HG03354 (cell line): ENCODE data around the gene PAQR7.
A peak's percentile ranks its signal among the peaks of the same experiment; 100 is the strongest.

ENCODE experiments used
- ATAC-seq: cut with Tn5 transposase; IDR thresholded peaks from one replicate; pipeline ENCODE4 v1.9.1; 2021; ENCODE audit warnings: mild to moderate bottlenecking; ENCODE audit not compliant: unreplicated experiment, poor library complexity, severe bottlenecking

PAQR7 gene

DNA sequence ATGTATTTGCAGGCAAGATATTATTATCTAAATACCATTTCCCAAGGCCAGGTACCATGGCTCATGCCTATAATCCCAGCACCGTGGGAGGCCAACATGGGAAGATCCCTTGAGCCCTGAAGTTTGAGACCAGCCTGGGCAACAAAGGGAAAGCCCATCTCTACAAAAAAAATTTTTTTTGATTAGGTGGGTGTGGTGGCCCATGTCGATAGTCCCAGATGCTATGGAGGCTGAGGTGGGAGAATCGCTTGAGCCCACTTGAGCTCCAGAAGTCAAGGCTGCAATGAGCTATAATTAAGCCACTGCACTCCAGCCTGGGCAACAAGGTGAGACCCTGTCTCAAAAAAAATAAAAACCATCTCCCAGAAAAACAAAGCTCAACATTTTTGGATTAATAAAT lies 28.5 kb upstream of the PAQR7 start:
- ATAC-seq: no peak

GRCh38 chr1:25902462-25902861 lies 27.0 kb upstream of the PAQR7 start:
- ATAC-seq: no peak

DNA sequence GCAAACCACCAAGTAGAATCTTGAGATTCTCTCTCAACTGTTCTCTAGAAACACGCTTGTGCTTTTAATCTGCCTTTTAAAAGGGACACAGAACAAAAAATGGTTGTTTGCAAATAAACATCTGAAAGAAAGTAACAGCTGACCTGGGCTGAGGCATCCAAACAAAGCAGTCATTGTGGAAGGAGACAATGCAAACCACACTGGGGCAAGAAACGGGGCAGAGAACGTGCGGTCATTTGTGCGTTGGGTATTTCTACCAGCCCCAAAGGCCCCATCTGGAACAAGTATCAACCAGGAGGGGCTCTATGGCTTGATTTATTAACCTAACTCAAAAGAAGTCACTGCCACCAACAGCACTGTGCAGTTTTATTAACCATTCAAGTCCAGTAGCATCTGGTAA lies 24.7 kb upstream of the PAQR7 start:
- ATAC-seq: no peak

- no peak for ATAC-seq
Observed at GRCh38 chr1:25899792-25900191, 24.3 kb upstream of the PAQR7 start.

GRCh38 chr1:25898223-25899015 lies 22.9 kb upstream of the PAQR7 start:
- no peak for ATAC-seq

GRCh38 chr1:25897754-25898153 lies 22.2 kb upstream of the PAQR7 start:
- ATAC-seq: no peak

DNA sequence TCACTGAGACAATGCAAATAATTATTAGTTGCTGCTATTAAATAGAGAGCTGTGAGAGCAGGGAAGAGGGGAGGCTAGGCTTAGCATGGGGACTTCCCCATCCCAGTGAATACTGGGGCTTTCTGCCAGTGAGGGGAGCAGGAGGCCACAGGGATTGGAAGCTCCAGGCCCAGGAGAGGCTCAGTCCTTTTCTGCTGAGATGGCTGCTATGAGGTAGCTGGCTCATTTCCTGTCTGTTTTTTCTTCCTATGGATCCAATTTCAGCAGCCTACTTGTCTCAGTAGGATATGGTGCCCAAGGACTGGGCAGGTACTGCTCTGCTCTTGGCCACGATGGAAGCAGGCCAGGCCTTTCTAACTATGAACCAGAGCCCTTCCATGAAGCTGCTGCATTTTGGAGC lies 20.8 kb upstream of the PAQR7 start:
- no peak for ATAC-seq

DNA sequence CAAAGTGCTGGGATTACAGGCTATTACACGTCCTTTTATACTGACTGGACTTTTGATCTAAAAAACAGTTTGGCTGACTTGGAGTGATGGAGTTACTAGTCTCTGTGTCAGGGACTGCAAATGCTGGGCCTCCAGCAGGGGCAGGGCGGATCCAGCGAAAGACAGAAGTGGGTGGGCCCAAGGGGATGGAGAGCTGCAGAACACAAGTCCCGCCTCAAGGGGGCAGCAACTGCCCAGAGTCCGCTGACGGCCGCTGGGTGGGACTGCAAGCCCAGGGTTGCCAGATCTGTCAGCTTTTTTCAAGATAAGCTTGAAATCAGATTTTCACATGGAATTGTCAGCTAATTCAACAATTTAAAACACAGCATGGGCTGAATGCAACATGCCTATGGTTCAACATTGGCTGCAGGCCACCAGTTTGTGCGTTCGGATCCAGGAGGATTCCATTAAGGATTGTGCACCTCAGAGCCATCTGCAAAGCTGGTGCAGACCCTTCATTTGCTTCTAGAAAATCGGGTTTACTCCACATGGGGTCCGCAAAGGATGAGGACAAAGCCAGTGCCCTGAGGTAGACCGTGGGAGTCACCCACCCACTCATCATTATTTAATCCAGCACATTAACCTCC lies 20.0 kb upstream of the PAQR7 start:
- ATAC-seq: peak; percentile 90

DNA sequence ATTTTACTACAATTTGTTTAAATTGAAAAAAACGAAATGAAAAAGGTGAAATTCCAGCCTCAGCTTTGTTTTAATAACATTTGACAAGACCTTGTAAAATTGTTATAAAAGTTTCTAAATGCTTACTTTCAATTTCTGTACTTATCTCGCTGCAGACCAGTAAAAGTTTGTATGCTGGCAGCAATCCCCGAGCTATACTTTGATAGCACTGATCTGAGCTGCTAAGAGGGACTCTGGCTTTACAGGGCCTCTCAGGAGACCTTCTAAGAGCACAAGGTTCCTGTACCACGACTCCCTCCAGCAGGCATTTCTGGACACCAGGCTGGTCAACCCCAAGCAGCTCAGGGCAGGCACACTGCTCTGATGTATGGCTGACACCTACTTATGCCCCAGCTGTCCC lies 17.6 kb upstream of the PAQR7 start:
- no peak for ATAC-seq

GRCh38 chr1:25891606-25892005 lies 16.1 kb upstream of the PAQR7 start:
- ATAC-seq: no peak

- no peak for ATAC-seq
Observed at GRCh38 chr1:25890239-25891034, 14.9 kb upstream of the PAQR7 start.

GRCh38 chr1:25889470-25889869 lies 14.0 kb upstream of the PAQR7 start:
- ATAC-seq: no peak

- ATAC-seq: no peak
Observed at GRCh38 chr1:25888426-25888987, 13.0 kb upstream of the PAQR7 start.

DNA sequence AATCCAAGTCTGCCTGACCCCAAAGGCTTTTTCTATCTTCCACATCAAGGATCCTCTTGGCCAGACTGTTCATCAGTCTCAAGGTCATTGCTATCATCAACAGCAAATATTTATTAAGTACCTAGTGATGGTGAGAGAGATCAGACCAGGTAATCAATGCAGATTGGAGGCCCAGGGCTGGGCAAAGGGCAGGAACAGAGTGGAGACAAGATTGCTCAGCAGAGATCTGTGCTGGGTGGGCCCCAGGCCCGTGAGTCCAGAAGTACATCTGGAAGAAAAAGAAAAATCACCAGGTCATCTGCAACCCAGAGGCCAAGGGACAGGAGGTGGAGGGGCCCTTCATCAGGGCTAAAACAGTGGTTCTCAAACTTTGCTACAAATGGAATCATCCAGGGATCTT lies 10.1 kb upstream of the PAQR7 start:
- no peak for ATAC-seq

- no peak for ATAC-seq
Observed at GRCh38 chr1:25881266-25881665, 5.8 kb upstream of the PAQR7 start.

- ATAC-seq: no peak
Observed at GRCh38 chr1:25880518-25880917, 5.0 kb upstream of the PAQR7 start.

DNA sequence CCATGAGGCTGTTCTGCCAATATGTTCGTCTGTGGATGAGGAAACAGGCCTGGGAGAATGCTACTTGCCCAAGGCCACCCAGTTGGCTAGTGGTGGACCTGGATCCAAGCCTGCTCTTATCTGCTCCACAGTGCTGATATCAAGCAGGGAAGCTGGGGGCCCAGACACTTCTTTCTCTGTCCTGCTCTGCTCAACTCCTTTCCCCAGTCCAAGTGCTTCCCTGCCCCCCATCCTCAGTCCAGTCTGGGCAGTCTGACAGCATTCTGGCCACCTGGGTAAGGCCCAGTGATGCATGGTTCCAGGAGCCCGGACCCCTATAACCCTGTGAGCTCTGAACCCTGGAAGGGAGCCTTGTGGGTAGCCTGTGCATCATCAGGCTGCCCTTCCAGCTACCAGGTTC lies 4.2 kb upstream of the PAQR7 start:
- no peak for ATAC-seq

DNA sequence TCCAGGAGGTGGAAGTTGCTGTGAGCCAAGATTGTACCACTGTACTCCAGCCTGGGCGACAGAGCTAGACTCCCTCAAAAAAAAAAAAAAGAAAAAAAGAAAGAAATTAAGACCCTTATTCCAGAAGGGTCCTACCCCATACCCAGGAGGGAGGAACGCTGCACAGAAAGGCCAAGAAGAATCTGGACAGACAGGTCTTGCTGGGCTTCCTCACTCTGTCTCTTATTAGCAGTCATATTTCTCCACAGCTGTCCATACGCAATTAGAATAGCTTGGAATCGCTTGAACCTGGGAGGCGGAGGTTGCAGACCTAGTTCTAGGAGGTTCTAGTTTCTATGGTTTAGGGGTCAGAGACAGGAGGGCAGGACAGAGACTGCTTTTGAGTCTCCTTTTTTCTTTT lies 3.2 kb upstream of the PAQR7 start:
- no peak for ATAC-seq

DNA sequence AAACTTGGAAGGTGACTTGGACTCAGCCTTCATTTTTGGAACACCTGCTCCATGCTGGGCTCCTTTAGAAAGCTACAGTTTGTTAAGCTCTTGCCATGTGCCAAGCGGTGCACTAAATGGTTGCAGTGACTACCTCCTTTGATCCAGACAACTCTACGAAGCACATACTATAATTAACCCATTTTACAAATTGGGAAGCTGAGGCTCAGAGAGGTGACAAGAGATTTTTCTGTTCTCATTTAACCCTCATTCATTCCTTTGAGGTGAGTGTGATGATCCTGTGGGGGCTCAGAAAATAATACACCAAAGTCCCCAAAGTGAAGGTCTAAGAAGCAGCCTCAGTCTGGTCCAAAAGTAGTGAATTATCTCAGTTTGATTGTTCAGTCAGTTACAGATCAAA lies 1.6 kb upstream of the PAQR7 start:
- no peak for ATAC-seq

- no peak for ATAC-seq
Observed at GRCh38 chr1:25876693-25877077, 1.2 kb upstream of the PAQR7 start.
